Stimulated activated CD8-positive, alpha-beta memory T cell treated with anti-CD3 and anti-CD28 coated beads, Interleukin-4, amount 100 ng/mL, for 4 hours (primary cell): ENCODE results near the gene ELMO3.

ENCODE experiments used
- DNase-seq, 2 donors: peaks; one replicate each; pipeline ENCODE4 v3.0.0-alpha.2; 2020; ENCODE audit warnings: low read depth in 2 of 2, low spot score in 1 of 2

The ELMO3 gene

GRCh38 chr16:67216612-67217490 lies 17.9 kb downstream of the ELMO3 start:
- no peak for DNase-seq

- no peak for DNase-seq
Measured at GRCh38 chr16:67223992-67224391, 25.1 kb downstream of the ELMO3 start.

GRCh38 chr16:67226295-67226803 lies 27.4 kb downstream of the ELMO3 start:
- DNase-seq = no peak

- DNase-seq = peak; percentile 95 to 98
Measured at GRCh38 chr16:67226804-67227566, 28.1 kb downstream of the ELMO3 start, which contains the start of gene TMEM208. TMEM208 (plus strand) TSS chr16:67227130; CDS start chr16:67227219, 89 bp downstream.

- DNase-seq = no peak
Measured at GRCh38 chr16:67227567-67227921, 28.6 kb downstream of the ELMO3 start.

GRCh38 chr16:67228034-67228785 lies 29.3 kb downstream of the ELMO3 start:
- DNase-seq = no peak

GRCh38 chr16:67228905-67229304 lies 30.0 kb downstream of the ELMO3 start:
- no peak for DNase-seq

GRCh38 chr16:67229906-67230808 lies 31.2 kb downstream of the ELMO3 start:
- no peak for DNase-seq

GRCh38 chr16:67230809-67231660 lies 32.1 kb downstream of the ELMO3 start:
- no peak for DNase-seq

- no peak for DNase-seq
Measured at GRCh38 chr16:67233596-67233995, 34.7 kb downstream of the ELMO3 start.

- no peak for DNase-seq
Measured at GRCh38 chr16:67234180-67234597, 35.3 kb downstream of the ELMO3 start.

GRCh38 chr16:67235816-67236562 lies 37.1 kb downstream of the ELMO3 start:
- no peak for DNase-seq

- DNase-seq = peak in 1 of 2 donors; percentile 27
Measured at GRCh38 chr16:67236563-67237395, 37.8 kb downstream of the ELMO3 start.

- DNase-seq = no peak
Measured at GRCh38 chr16:67237396-67238277, 38.7 kb downstream of the ELMO3 start.

- no peak for DNase-seq
Measured at GRCh38 chr16:67238278-67238575, 39.3 kb downstream of the ELMO3 start.

GRCh38 chr16:67238806-67239470 lies 40.0 kb downstream of the ELMO3 start:
- no peak for DNase-seq
